ENCODE data around the gene RAX2. TPM values are rescaled to one million over a fixed set of nuclear protein-coding genes. Genes with fewer than 3 reads are reported as not detected.

Gene RAX2
- total RNA-seq, 2 experiments from 2014 or later: not detected

GRCh38 chr19:3745363-3746045 lies 26.5 kb downstream of the RAX2 start:
- no peaks in the 10 kb centered on the region for H3K9me3 Mint-ChIP-seq
- H3K36me3 Mint-ChIP-seq (ENCODE audit: low read depth): peaks cover 3% of the 10 kb centered on the region
- CTCF ChIA-PET: no interaction called here
- H3K27ac Mint-ChIP-seq: no peak overlapping the region
- no peak overlapping the region for H3K4me3 Mint-ChIP-seq
- no peaks in the 10 kb centered on the region for H3K27me3 Mint-ChIP-seq (ENCODE audit: low read depth)
- intact Hi-C loops (cut with micrococcal nuclease): no loop called here
- DNase-seq: no peak
- H3K4me1 Mint-ChIP-seq (ENCODE audit: low read depth): no peaks in the 10 kb centered on the region

- Mint-ChIP-seq H3K36me3 (ENCODE audit: low read depth) (no peaks in the 10 kb centered on the region), H3K4me1 (ENCODE audit: low read depth) (peaks cover 12% of the 10 kb centered on the region), H3K4me3 (no peak overlapping the region), H3K27me3 (ENCODE audit: low read depth) (no peaks in the 10 kb centered on the region), H3K9me3 (no peaks in the 10 kb centered on the region), H3K27ac (no peak overlapping the region)
- CTCF ChIA-PET: interaction anchor here (0.6 kb wide), 1 partner anchor 244 kb away, joined by 4 read pairs; no protein-coding TSS in a partner anchor
- DNase-seq: no peak
- intact Hi-C loops (cut with micrococcal nuclease): no loop called here
These were observed 28.5 kb downstream of the RAX2 start for GRCh38 chr19:3743486-3743885.

- no peaks in the 10 kb centered on the region for H3K27me3 Mint-ChIP-seq (ENCODE audit: low read depth)
These were observed 31.6 kb downstream of the RAX2 start for GRCh38 chr19:3740431-3740830.

GRCh38 chr19:3738477-3739220 lies 33.4 kb downstream of the RAX2 start:
- no peaks in the 10 kb centered on the region for H3K36me3 Mint-ChIP-seq (ENCODE audit: low read depth)
- intact Hi-C loops (cut with micrococcal nuclease): no loop called here
- no peaks in the 10 kb centered on the region for H3K9me3 Mint-ChIP-seq
- no peak overlapping the region for H3K27ac Mint-ChIP-seq
- H3K4me3 Mint-ChIP-seq: no peak overlapping the region
- DNase-seq: no peak
- peaks cover 13% of the 10 kb centered on the region for H3K4me1 Mint-ChIP-seq (ENCODE audit: low read depth)
- no peaks in the 10 kb centered on the region for H3K27me3 Mint-ChIP-seq (ENCODE audit: low read depth)
- CTCF ChIA-PET: interaction anchor here (0.7 kb wide), 1 partner anchor 58 kb away, joined by 3 read pairs; no protein-coding TSS in a partner anchor

More at GRCh38 chr19:3740431-3740830, 31.6 kb downstream of the RAX2 start:
- no peak overlapping the region for H3K27ac Mint-ChIP-seq
- no peaks in the 10 kb centered on the region for H3K36me3 Mint-ChIP-seq (ENCODE audit: low read depth)
- intact Hi-C loops (cut with micrococcal nuclease): no loop called here
- CTCF ChIA-PET: no interaction called here
- DNase-seq: no peak
- no peaks in the 10 kb centered on the region for H3K9me3 Mint-ChIP-seq
- no peak overlapping the region for H3K4me3 Mint-ChIP-seq
- peaks cover 13% of the 10 kb centered on the region for H3K4me1 Mint-ChIP-seq (ENCODE audit: low read depth)

GRCh38 chr19:3737487-3738205 lies 34.4 kb downstream of the RAX2 start:
- Mint-ChIP-seq H3K9me3 (no peaks in the 10 kb centered on the region), H3K4me3 (no peak overlapping the region), H3K27me3 (ENCODE audit: low read depth) (no peaks in the 10 kb centered on the region), H3K4me1 (ENCODE audit: low read depth) (peaks cover 13% of the 10 kb centered on the region), H3K36me3 (ENCODE audit: low read depth) (no peaks in the 10 kb centered on the region), H3K27ac (no peak overlapping the region)
- DNase-seq: no peak
- intact Hi-C loops (cut with micrococcal nuclease): no loop called here
- CTCF ChIA-PET: interaction anchor here (0.6 to 0.7 kb wide), 2 partner anchors 26 to 59 kb away, joined by 3 to 4 read pairs; no protein-coding TSS in a partner anchor

- intact Hi-C loops (cut with micrococcal nuclease): no loop called here
- Mint-ChIP-seq H3K27ac (no peak overlapping the region), H3K4me3 (no peak overlapping the region), H3K4me1 (ENCODE audit: low read depth) (peaks cover 13% of the 10 kb centered on the region), H3K9me3 (no peaks in the 10 kb centered on the region), H3K36me3 (ENCODE audit: low read depth) (no peaks in the 10 kb centered on the region), H3K27me3 (ENCODE audit: low read depth) (no peaks in the 10 kb centered on the region)
- CTCF ChIA-PET: no interaction called here
- DNase-seq: no peak
These were observed 35.8 kb downstream of the RAX2 start for GRCh38 chr19:3736106-3736724.

GRCh38 chr19:3734310-3734600 lies 37.8 kb downstream of the RAX2 start:
- intact Hi-C loops (cut with micrococcal nuclease): no loop called here
- Mint-ChIP-seq H3K4me3 (no peak overlapping the region), H3K4me1 (ENCODE audit: low read depth) (peaks cover 8% of the 10 kb centered on the region), H3K36me3 (ENCODE audit: low read depth) (no peaks in the 10 kb centered on the region), H3K27me3 (ENCODE audit: low read depth) (no peaks in the 10 kb centered on the region), H3K9me3 (no peaks in the 10 kb centered on the region), H3K27ac (no peak overlapping the region)
- CTCF ChIA-PET: no interaction called here
- DNase-seq: no peak

GRCh38 chr19:3733549-3734309 lies 38.3 kb downstream of the RAX2 start:
- intact Hi-C loops (cut with micrococcal nuclease): no loop called here
- Mint-ChIP-seq H3K4me1 (ENCODE audit: low read depth) (peaks cover 3% of the 10 kb centered on the region), H3K36me3 (ENCODE audit: low read depth) (no peaks in the 10 kb centered on the region), H3K9me3 (no peaks in the 10 kb centered on the region), H3K27me3 (ENCODE audit: low read depth) (no peaks in the 10 kb centered on the region), H3K27ac (no peak overlapping the region), H3K4me3 (no peak overlapping the region)
- no peak for DNase-seq
- CTCF ChIA-PET: no interaction called here

GRCh38 chr19:3732108-3732507 lies 39.9 kb downstream of the RAX2 start:
- H3K36me3 Mint-ChIP-seq (ENCODE audit: low read depth): no peaks in the 10 kb centered on the region
- H3K27ac Mint-ChIP-seq: no peak overlapping the region
- DNase-seq: no peak
- no peaks in the 10 kb centered on the region for H3K9me3 Mint-ChIP-seq
- no peaks in the 10 kb centered on the region for H3K4me1 Mint-ChIP-seq (ENCODE audit: low read depth)
- no peak overlapping the region for H3K4me3 Mint-ChIP-seq
- intact Hi-C loops (cut with micrococcal nuclease): no loop called here
- CTCF ChIA-PET: interaction anchor here (0.7 kb wide), 1 partner anchor 11 kb away, joined by 4 read pairs; no protein-coding TSS in a partner anchor
- no peaks in the 10 kb centered on the region for H3K27me3 Mint-ChIP-seq (ENCODE audit: low read depth)

- no peak for DNase-seq
- Mint-ChIP-seq H3K36me3 (ENCODE audit: low read depth) (no peaks in the 10 kb centered on the region), H3K27ac (no peak overlapping the region), H3K4me1 (ENCODE audit: low read depth) (no peaks in the 10 kb centered on the region), H3K4me3 (no peak overlapping the region), H3K27me3 (ENCODE audit: low read depth) (no peaks in the 10 kb centered on the region), H3K9me3 (no peaks in the 10 kb centered on the region)
- CTCF ChIA-PET: no interaction called here
- intact Hi-C loops (cut with micrococcal nuclease): no loop called here
These were observed 41.5 kb downstream of the RAX2 start for GRCh38 chr19:3730457-3730958.

- H3K4me3 Mint-ChIP-seq: no peak overlapping the region
- peaks cover 6% of the 10 kb centered on the region for H3K27me3 Mint-ChIP-seq (ENCODE audit: low read depth)
- H3K4me1 Mint-ChIP-seq (ENCODE audit: low read depth): peaks cover 7% of the 10 kb centered on the region
- CTCF ChIA-PET: interaction anchor here (0.7 kb wide), 1 partner anchor 284 kb away, joined by 3 read pairs; no protein-coding TSS in a partner anchor
- H3K27ac Mint-ChIP-seq: no peak overlapping the region
- intact Hi-C loops (cut with micrococcal nuclease): no loop called here
- no peak for DNase-seq
- no peaks in the 10 kb centered on the region for H3K36me3 Mint-ChIP-seq (ENCODE audit: low read depth)
- no peaks in the 10 kb centered on the region for H3K9me3 Mint-ChIP-seq
These were observed 46.3 kb downstream of the RAX2 start for GRCh38 chr19:3725640-3726310.
